HG03558 (cell line): ENCODE data around the gene ARMH1.
"Not testable (repeated sequence)": the region's sequence is repeated elsewhere in the genome, so short reads cannot be mapped to it uniquely, and the experiment has no call there.

ENCODE experiments used
- ATAC-seq: cut with Tn5 transposase; IDR thresholded peaks from one replicate; pipeline ENCODE4 v1.9.1; 2021; ENCODE audit warnings: moderate number of reproducible peaks; ENCODE audit not compliant: unreplicated experiment; ENCODE audit errors: extremely low read depth

ARMH1 gene

DNA sequence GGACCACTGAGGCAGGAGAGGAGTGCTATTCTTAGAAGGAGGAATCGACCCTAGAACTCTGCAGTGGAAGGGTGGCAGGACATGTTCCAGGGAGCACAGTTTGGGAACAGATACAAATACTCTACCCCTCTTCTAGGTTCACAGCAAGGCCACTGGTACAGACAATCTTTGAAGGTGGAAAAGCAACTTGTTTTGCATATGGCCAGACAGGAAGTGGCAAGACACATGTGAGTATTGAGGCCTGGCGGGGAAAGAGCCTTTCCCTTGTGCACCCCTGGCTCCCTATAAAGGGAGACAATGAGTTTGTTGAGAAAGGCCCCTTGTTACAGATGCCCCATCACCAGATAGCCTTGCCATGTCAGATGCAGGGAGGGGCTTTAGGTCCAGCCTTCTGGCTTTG, 82.9 kb downstream of the ARMH1 start:
- ATAC-seq: no peak

DNA sequence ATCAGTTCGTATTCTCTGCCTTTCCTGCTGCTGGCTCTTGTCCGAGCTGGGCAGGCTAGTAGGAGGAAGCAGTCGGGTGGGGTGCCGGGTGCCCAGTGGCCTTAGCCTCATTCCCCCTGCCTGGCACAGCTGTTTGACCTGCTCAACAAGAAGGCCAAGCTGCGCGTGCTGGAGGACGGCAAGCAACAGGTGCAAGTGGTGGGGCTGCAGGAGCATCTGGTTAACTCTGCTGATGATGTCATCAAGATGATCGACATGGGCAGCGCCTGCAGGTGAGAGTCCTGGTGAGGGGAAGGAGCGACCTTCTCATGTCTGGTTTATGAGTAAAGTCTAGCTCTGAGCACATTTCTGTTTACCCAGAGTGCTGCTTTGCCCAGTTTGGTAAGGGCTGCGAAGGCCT, 84.6 kb downstream of the ARMH1 start:
- ATAC-seq: no peak

DNA sequence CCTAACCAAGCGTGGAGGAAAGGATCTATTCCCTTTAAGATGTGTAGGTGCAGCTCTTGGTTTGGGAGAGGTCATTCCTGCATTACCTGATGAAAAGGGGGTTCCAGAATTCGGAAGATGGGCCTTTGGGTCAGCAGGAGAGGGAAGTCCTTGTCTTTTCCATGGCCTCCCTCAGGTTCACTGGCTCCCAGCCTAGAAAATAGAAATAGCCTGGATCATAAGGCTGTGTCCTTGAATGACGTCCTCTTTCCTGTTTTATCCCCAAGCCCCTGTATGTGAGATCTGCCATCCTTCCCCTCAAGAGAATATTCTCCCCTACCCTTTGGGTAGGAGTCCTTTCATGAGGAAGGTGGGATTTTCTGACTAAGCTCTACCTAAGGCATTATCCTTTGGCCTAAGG, 86.4 kb downstream of the ARMH1 start:
- no peak for ATAC-seq

DNA sequence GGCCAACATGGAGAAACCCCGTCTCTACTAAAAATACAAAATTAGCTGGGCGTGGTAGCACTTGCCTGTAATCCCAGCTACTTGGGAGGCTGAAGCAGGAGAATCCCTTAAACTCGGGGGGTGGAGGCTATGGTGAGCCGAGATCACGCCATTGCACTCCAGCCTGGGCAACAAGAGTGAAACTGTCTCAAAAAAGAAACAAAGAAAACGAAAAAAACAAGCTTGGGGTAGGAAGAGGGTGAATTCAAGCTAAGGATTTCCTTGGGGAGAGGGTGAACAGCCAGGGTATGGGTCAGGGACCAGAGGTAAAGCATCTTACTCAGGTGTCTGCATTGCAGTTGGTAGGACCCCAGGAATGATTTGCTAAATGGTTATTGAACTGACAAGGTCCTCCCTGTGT, 91.9 kb downstream of the ARMH1 start:
- not testable (repeated sequence) for ATAC-seq
